HG03097 (cell line): Measurements from ENCODE around the gene GABRA5.

Source experiments
- ATAC-seq: cut with Tn5 transposase; IDR thresholded peaks from one replicate; pipeline ENCODE4 v1.9.1; 2021; ENCODE audit not compliant: unreplicated experiment, low FRiP score

GABRA5 gene

GRCh38 chr15:26901041-26901440 is 34.2 kb downstream of the GABRA5 start:
- ATAC-seq, result no peak

DNA sequence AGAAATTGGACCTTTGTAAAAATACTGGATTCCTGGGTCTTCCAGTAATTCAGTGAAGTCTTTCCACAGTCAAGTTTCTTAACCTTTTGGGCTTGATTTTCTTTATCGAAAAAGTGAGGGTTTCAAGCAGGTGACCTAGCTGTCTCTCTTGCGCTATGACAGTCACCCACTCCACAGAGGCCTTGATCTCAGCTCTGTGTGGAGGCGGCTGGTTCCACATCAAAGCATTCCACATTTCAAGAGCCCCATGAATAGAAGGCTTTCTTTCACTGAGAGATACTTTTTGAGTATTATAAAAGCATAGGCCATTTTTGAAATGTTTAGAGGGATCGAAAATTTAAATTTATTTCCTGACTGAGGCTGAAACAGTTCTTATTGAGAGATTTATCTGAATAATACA is 43.9 kb downstream of the GABRA5 start:
- no peak for ATAC-seq

DNA sequence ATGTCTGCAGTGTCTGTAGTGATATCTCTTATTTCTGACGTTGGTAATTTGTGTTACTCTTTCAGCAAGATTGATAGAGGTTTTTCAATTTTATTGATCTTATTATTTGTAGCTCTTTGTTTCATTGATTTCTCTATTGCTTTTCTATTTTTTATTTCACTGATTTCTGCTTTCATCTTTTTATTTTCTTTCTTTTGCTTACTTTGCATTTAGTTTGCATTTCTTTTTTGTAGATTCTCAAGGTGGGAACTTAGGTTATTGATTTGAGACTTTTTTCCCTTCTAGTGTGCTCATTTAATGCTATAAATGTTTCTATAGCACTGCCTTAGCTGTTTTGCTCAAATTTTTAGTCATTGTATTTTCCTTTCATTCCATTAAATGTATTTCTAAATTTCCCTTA is 54.6 kb downstream of the GABRA5 start:
- ATAC-seq, result no peak

- no peak for ATAC-seq
Observed at GRCh38 chr15:26926081-26926480, 59.2 kb downstream of the GABRA5 start.

DNA sequence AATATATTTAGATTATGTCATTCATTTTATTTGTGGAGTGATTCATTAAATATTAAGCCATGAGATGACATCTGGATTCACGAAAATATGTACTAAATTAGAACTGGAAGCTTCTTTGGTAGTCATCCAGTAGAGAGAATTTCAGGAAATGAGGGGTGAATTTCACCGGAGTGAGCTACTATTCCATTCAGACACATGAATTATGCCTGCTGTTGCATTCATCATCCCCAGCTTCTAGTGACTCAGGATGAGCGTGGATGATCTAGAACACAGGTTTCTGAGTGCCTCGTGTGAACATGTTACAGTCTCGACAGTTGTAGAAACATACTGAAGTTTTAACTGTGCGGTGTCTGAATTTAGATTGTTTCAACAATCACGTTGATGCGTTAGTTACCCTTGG is 61.2 kb downstream of the GABRA5 start:
- no peak for ATAC-seq

DNA sequence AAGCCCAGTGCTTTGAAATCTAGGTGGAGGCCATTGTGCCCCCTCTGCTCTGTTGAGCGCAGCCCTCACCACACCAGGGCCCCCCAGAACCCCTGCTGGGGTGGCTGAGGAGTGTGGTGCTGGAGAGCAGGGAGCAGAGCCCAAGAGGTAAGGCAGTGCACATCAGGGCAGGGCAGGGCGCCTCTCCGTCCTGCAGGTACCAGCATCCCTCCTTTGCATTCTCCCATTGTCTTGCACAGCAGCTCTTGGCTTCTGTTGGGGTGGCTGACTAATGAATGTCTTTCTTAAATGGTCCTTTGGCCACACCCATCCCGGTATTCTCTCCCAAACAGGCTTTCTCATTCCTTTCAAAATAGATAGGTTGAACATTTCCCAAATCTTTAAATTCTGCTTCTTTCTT is 62.7 kb downstream of the GABRA5 start:
- no peak for ATAC-seq

- no peak for ATAC-seq
Observed at GRCh38 chr15:26934848-26935247, 68.0 kb downstream of the GABRA5 start.

- ATAC-seq, result no peak
Observed at GRCh38 chr15:26935322-26935721, 68.5 kb downstream of the GABRA5 start.

- no peak for ATAC-seq
Observed at GRCh38 chr15:26936502-26936901, 69.6 kb downstream of the GABRA5 start.

DNA sequence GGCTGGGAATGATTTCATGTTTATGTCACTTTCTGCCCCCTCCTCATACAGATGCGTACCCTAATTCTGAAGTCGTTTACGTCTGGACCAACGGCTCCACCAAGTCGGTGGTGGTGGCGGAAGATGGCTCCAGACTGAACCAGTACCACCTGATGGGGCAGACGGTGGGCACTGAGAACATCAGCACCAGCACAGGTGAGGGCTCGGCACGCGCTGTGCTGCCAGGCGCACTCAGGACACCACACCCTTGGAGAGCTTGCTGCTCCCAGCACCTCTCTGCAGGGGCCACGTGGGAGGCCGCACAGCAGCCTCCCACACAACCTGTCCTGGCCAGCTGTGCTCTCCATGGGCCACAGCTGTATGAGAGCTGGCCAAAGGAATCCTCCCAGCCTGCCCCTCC is 70.3 kb downstream of the GABRA5 start:
- ATAC-seq, result no peak

GRCh38 chr15:26939398-26939797 is 72.5 kb downstream of the GABRA5 start:
- no peak for ATAC-seq

DNA sequence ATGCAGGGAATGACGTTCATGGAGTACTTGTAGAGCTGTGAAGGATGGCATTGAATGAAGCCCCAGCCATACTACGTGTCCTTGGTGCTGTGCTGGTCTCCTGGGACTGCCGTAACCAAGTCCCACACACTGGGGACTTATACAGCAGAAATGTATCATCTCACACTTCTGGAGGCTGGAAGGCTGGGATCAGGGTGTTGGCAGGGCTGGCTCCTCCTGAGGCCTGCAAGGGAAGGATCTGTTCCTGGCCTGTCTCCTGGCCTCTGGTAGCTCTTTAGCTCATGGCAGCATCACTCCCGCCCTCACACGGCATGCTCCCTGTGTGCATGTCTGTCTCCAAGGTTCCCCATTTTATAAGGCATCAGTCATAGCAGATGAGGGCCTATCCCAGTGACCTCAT is 74.6 kb downstream of the GABRA5 start:
- ATAC-seq, result no peak

DNA sequence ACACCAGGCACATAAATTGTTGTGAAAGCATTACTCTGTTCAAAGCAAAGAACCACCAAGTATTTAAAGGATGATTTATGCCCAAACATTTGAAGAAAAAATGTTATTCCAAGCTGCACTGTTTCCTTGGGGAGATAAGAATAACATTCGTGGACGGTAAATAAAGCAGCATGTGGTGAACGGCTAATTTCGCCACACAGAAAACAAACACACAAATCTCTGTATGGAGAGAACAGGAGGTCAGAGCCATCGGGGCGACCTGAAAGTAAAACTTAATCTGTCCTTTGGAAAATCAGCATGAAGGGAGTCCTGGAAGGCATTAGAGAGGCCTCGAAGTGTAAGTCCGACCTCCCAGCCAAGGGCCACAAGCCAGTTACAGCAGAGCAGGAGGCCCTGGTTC is 77.0 kb downstream of the GABRA5 start:
- ATAC-seq, result no peak

DNA sequence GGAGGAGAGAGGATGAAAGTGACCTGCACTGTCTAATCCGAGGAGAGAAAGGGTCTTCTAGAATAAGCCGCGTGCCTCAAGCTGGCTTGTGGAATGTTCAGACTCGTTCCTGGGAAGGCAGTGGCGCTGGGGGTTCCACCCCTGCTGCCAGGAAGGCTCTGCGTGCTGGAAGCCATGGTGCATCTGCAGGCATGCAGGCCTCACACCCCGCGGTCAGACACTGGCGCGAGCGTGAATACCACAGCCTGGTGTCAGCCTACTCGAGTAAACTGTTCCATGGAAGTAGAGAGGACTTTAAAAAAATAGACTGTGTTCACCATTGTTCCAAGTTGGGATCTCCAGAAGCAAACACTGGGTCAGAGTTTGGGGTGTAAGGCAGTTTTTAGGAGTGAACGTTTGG is 78.2 kb downstream of the GABRA5 start:
- no peak for ATAC-seq

- no peak for ATAC-seq
Observed at GRCh38 chr15:26950001-26950400, 83.1 kb downstream of the GABRA5 start.

DNA sequence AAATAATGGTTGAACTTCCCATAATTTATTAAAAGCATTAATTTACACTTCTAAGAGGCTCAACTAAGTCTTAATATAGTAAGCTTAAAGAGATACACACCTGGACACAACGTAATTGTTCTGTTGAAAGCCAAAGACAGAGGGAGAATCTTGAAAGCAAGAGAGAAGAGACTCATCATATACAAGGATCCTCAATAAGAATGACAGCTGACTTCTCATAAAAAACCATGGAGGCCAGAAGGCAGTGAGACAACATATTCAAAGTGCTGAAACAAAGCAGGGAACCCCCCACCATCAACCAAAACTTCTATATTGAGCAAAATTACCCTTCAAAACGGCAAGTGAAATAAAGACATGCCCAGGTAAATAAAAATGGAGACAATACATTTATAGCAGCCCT is 87.5 kb downstream of the GABRA5 start:
- no peak for ATAC-seq

DNA sequence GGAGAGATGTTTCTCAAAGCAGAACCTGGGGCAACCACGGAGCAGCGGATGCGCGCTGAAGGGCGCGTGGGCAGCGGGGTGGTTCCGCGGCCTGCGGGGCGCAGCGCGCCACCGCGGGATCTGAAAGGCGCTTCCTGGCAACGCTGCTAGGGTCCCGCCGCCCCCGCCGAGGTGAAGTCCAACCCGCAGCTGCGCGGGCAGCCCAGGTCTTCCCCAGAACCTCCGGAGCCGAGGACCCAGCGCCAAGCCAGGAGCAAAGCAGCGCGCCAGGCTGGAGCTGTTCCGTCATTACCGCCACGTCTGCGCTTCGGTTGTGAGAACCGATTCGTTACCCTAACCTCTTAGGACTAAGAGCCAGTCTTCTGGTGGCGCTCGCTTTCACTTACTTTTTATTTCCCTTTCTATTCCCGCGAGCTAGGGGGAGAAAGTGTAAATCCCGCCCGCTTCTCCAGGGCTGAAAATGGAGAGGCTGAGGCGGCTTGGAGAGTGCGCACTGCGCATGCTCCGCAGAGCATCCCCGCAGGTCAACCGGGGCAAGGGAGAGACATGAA is 100.9 kb downstream of the GABRA5 start:
- ATAC-seq, result no peak

- ATAC-seq, result no peak
Observed at GRCh38 chr15:26968806-26969205, 101.9 kb downstream of the GABRA5 start.

- no peak for ATAC-seq
Observed at GRCh38 chr15:26970712-26971210, 103.9 kb downstream of the GABRA5 start, which contains the start of gene GABRG3. GABRG3 (plus strand) TSS chr15:26971181.

- ATAC-seq, result no peak
Observed at GRCh38 chr15:26971271-26972018, 104.6 kb downstream of the GABRA5 start.

- ATAC-seq, result no peak
Observed at GRCh38 chr15:26972636-26973035, 105.8 kb downstream of the GABRA5 start.

DNA sequence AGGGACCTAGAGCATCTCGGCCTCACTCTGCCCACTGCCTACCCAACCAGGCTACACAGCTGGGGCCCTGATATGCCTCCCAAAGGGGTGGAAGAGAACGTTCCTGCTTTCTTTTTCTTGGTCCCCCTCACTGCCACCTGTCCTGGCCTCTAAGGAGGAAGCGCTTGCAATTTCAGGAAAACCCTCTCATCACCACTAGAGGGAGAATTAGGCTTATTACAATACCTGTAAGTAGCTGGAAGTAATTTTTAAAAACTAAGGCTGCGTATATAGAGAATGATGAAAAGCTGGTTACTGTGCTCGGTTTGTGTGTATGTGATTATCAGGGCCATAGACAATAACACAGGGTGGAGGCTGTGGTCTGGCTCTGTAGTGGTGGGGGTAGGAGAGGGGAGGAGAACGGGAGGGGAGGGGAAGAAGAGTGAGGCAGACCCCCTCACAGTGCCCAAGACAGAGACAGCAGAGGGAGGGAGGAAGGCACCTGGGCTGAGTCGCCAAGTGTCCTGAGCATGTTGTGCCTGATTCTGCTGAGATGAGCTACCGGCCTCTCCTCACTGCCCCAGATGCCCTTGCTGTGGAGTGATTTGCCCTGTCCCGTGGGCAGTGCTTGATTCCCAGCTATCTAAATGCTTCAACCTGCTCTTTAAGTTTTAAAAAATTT is 107.4 kb downstream of the GABRA5 start:
- ATAC-seq, result no peak
